Measurements from ENCODE around the gene B4GALNT4.

DNA sequence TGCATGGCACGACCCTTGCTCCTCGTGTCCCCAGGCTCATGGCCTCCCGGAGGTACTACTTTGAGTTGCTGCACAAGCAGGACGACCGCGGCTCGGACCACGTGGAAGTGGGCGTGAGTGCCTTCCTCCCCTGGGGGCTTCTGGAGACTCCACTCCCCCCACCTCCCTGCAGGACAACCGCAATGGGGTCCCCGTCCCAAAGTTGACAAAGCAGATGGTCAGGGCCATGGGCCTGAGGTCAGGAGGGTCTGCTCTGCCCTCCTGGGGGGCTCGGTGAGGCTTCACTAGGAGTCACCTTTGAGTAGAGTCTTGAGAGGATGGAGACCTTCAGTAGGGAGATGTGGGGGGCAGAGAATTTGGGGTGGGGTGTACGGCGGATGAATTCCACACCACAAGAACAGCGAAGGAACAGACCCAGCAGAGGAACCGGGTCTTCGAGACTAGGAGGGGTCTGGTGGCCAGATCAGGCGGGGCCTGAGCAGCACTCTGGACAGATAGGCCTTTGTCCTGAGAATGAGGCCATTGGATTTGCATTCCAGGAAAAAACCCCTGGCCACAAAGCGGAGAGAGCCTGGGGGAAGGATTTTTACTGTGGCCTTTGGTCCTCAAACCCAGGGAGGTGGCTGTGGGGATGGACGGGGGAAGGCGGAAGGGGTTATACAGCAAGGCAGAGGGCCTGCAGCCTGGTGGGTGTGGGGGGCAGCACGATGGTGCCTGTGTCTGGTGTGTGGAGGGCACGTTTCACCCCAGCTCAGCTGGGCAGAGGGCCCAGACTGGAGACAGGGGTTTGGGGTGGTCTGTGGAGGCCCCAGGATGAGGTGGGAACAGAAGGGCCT lies 4.6 kb downstream of the B4GALNT4 start:
- TF ChIP-seq POLR2A (IDR thresholded peaks at IDR 0.05): no peak
- no peak for TF ChIP-seq CTCF (IDR thresholded peaks at IDR 0.05 in 4 of 5, conservative IDR thresholded peaks at IDR 0.05 in 1 of 5)

Measured in gastrocnemius medialis (tissue), 4 donors.